IPS-15b (cell line): ENCODE data around the gene ARHGAP24.

Source experiments
- H3K27me3 ChIP-seq: one replicate; pipeline ENCODE4 v1.6.1; 2013; ENCODE audit warnings: low read length; ENCODE audit not compliant: control insufficient read depth, insufficient read depth
- H3K36me3 ChIP-seq: one replicate; pipeline ENCODE4 v1.6.1; 2013; ENCODE audit warnings: low read length; ENCODE audit not compliant: control insufficient read depth, insufficient read depth
- H3K4me1 ChIP-seq: one replicate; pipeline ENCODE4 v1.6.1; 2013; ENCODE audit warnings: mild to moderate bottlenecking, low read length; ENCODE audit not compliant: control insufficient read depth, insufficient read depth
- H3K4me3 ChIP-seq: one replicate; pipeline ENCODE4 v1.5.1; 2013; ENCODE audit warnings: low read depth, low read length
- H3K9ac ChIP-seq: one replicate; pipeline ENCODE4 v1.6.1; 2013; ENCODE audit warnings: low read depth, mild to moderate bottlenecking, low read length
- H3K9me3 ChIP-seq: one replicate; pipeline ENCODE4 v1.6.1; 2013; ENCODE audit warnings: mild to moderate bottlenecking, low read length; ENCODE audit not compliant: control insufficient read depth, insufficient read depth

Gene ARHGAP24

DNA sequence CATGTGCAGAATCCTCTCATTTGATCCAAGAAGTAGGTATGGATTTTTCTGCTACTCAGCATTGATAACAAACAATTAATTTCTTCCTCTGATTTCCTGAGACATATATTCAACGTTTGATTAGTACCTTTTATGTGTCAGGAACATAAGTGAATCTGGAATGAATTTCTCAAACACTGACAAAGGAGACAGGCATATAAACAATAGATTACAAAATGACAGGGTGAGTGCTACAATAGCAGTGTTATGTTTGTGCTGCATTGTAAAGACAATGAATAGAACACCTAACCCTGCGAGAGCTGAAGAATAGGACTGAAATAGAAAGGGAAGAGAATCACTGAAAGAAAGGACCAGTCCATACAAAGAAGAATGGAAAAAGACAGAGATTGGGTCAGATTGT is 52.9 kb downstream of the ARHGAP24 start:
- Histone ChIP-seq H3K4me1 (no peaks in the 10 kb centered on the region), H3K36me3 (no peaks in the 10 kb centered on the region), H3K27me3 (no peaks in the 10 kb centered on the region), H3K4me3 (no peak overlapping the region), H3K9me3 (no peaks in the 10 kb centered on the region), H3K9ac (no peak overlapping the region)

DNA sequence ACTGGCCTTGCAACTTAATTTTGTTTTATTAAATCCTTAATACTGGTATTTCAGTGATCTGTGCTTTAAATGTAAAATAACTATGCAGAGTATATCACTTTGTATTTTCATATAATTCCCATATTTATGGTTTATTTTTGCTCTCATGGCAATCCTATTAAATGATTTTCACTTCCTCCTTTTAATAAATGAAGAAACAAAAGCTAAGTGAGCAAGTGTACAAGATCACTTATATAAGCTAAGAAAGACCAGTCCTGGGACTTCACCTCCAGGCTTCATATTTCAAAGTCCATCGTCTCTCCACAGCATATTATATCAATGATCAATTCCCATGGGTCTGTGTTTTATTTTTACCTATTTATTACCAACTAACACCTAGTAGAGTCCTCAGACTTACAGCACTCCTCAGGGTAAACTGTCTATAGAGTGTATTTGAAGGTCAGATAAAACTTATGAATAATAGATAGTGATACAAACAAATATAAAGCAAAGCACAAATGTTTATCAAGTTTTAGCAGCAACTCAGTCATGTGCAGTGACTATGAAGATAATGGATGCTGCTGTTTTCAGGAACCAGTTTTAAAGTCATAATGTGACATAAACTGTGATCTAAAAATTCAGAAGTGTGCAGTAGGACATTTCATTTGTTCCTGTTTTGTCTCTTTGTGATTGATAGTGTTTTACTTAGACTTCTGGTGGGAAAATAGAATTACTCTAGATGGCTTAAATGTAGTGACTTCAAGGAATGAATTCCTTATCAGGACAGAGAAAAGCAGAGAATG is 56.8 kb downstream of the ARHGAP24 start:
- no peak overlapping the region for H3K9ac ChIP-seq
- H3K27me3 ChIP-seq: no peaks in the 10 kb centered on the region
- no peaks in the 10 kb centered on the region for H3K36me3 ChIP-seq
- no peak overlapping the region for H3K4me3 ChIP-seq
- H3K4me1 ChIP-seq: no peaks in the 10 kb centered on the region
- H3K9me3 ChIP-seq: no peaks in the 10 kb centered on the region

DNA sequence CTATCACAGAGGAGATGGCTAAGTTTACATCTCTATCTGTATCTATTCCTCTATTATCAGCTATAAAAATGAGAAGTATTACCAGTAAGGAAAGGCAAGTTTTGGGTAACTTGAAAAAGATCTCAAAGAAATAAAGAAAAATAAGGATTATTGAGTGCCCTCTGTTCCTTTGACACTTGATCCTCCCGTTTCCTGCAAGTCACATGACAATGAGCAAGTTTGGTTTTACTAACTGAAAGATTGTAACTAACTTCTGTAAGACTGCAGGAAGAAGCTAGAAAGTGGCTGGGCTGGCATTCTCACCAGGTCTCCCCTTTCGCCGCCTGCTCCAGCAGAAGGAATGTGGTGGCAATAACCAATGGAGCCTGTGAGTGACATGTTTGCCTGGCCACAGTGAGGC is 59.2 kb downstream of the ARHGAP24 start:
- no peak overlapping the region for H3K9ac ChIP-seq
- no peaks in the 10 kb centered on the region for H3K36me3 ChIP-seq
- no peaks in the 10 kb centered on the region for H3K27me3 ChIP-seq
- no peaks in the 10 kb centered on the region for H3K9me3 ChIP-seq
- no peak overlapping the region for H3K4me3 ChIP-seq
- H3K4me1 ChIP-seq: no peaks in the 10 kb centered on the region

DNA sequence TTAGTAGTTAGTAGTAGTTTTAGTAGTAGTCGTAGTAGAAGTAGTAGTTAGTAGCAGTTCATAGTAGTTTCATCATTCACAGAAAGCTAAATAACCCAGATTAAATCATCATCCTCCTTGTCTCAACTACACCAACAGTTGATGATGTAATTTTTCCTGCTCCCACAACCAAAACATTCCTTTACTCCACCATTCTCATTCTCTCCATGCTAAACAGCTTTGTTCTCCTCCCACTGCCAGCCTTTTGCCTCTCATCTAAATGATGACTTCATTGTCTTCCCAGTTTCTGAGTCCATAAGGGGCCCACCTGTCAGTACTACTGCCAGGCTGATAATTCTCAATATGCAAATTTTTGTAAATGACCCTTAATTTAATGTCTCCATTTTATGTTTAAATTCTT is 68.9 kb downstream of the ARHGAP24 start:
- Histone ChIP-seq H3K4me1 (no peaks in the 10 kb centered on the region), H3K9me3 (no peaks in the 10 kb centered on the region), H3K36me3 (no peaks in the 10 kb centered on the region), H3K27me3 (no peaks in the 10 kb centered on the region), H3K9ac (no peak overlapping the region), H3K4me3 (no peak overlapping the region)

DNA sequence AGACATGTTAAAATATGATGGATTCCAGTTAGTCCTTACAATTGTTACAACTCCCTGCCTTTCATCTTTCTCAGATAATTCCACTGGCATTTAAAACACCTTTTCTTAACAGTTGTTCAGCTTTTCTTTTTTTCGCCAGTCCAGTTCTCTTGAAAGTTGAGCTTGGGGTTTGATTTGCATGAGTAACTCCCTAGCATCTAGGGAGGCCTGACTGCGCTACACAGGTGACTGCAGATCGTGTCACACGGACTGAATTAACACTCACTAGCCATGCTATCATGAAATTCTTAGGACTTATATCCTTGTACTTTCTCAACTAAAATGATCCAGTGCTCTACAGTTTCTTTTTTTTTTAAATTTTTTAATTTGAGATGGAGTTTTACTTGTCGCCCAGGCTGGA is 69.8 kb downstream of the ARHGAP24 start:
- H3K4me3 ChIP-seq: no peak overlapping the region
- H3K9me3 ChIP-seq: no peaks in the 10 kb centered on the region
- H3K9ac ChIP-seq: no peak overlapping the region
- H3K36me3 ChIP-seq: no peaks in the 10 kb centered on the region
- H3K4me1 ChIP-seq: no peaks in the 10 kb centered on the region
- H3K27me3 ChIP-seq: no peaks in the 10 kb centered on the region

DNA sequence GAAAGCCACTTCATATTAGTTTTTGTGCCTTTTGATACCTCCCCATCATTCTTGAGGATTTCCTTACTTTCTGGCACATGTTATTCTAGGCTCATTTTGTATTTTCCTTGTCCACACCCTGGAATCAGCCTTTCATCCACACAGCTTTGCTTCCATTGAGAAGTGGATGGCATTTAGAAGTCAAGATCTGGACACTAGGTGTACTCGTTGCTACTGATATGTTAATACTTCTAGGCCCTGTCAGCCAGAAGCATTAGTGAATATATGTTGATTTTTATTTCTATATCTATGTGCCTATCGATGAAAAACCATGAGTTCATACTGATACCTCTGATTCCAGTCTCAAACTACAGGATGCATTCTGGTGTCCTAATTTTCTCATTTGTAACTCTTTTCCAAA is 73.2 kb downstream of the ARHGAP24 start:
- Histone ChIP-seq H3K36me3 (no peaks in the 10 kb centered on the region), H3K4me1 (no peaks in the 10 kb centered on the region), H3K4me3 (no peak overlapping the region), H3K9me3 (no peaks in the 10 kb centered on the region), H3K27me3 (no peaks in the 10 kb centered on the region), H3K9ac (no peak overlapping the region)

DNA sequence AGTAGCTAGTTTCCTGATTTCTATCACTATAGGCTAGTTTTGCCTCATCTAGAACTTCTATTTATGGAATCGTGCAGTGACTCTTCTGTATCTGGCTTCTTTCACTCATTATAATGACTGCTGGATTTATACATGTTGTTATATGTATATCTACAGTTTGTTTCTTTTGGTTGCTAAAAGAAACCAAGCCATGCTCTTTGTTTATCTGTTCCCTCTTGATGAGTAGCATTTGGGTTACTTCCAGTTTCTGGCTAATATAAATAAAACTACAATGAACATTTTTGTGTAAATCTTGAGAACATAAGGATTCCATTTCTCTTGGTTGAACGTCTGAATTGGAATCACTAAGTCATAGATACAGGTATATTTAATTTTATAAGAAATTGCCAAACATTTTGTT is 73.9 kb downstream of the ARHGAP24 start:
- Histone ChIP-seq H3K4me3 (no peak overlapping the region), H3K36me3 (no peaks in the 10 kb centered on the region), H3K4me1 (no peaks in the 10 kb centered on the region), H3K9me3 (no peaks in the 10 kb centered on the region), H3K9ac (no peak overlapping the region), H3K27me3 (no peaks in the 10 kb centered on the region)

DNA sequence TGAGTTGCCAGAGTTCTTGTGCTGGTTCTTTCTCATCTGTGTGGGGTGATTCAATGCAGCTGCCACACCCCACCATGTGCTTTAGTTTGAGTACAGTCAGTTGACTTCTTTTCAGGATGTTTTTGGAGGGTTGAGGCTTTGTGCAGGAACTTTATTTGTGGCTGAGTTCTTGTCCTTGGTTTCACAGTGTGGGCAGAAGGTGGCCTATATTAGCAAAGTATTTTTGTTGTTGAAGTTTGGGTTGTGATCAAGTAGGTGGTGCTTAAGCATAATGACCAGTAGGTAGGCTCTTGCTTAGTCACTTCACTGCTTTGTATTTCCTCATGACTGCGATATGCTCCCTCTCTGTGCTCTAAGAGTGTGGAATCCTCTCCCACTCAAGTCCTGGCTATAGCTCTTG is 80.3 kb downstream of the ARHGAP24 start:
- no peaks in the 10 kb centered on the region for H3K4me1 ChIP-seq

DNA sequence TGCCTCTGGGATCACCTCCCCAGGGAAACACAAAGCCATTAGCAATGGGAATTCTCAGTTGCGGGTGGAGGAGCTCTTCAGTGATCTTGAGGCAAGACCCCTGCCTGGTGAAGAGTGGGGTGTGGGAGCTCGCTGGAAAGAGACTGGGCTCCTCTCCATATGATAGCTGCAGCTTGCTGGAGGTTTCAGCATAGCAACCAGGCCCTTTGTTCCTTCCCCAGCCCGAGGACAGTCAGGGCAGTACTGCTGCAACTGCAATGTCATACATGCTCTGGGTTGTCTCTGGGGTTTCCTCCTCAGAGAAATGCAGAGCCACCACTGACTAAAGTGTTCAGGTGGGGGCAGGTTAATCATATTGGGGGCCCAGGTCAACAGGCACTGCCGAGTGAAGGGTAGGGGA is 81.3 kb downstream of the ARHGAP24 start:
- H3K9ac ChIP-seq: no peak overlapping the region

More for the DNA sequence above, 80.3 kb downstream of the ARHGAP24 start:
- Histone ChIP-seq H3K36me3 (no peaks in the 10 kb centered on the region), H3K9me3 (no peaks in the 10 kb centered on the region), H3K4me3 (no peak overlapping the region), H3K27me3 (no peaks in the 10 kb centered on the region), H3K9ac (no peak overlapping the region)

DNA sequence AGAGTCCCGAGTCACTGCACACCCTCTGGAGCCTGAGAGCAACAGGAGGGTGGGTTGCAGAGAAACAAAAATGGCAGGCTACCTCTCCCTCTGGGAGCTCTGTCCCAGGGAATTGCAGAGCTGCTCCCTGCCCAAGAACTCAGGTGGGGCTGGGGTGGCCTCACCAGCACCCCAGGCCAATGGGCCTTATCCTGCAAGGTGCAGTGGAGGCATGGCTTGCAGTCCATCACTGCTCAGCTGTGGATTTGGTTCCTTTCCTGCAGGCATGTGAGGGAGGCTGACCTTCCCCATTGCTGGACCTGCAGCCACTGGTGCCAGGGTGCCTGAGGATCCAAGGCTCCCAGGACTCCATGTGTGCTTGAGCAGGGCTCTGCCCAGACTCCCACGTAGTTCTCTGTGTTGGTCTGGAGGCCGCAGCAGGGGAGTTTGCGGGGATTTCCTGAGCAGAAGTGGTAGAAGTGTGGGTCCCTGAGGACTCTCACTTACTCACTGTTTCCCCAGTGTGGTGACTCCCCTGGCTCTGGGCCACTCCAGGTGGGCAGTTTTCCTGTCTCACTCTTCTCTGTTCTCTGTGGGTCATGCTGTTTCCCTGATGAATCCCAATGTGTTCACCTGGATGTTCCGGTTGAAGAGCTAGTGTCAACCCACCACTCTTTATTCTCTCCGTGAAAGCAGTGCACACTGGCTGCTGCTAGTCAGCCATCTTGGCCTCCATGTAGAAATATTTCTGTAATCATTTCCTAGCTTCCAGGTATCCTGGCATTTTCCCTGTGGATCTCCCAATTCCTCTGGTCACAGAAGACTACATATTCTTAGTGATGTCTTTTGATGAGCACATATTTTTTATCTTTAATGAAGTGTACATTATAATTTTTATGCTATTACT is 82.3 kb downstream of the ARHGAP24 start:
- Histone ChIP-seq H3K9me3 (no peaks in the 10 kb centered on the region), H3K4me3 (no peak overlapping the region), H3K9ac (no peak overlapping the region), H3K27me3 (no peaks in the 10 kb centered on the region), H3K36me3 (no peaks in the 10 kb centered on the region), H3K4me1 (no peaks in the 10 kb centered on the region)

More for the DNA sequence above, 81.3 kb downstream of the ARHGAP24 start:
- H3K4me3 ChIP-seq: no peak overlapping the region
- H3K9me3 ChIP-seq: no peaks in the 10 kb centered on the region
- no peaks in the 10 kb centered on the region for H3K27me3 ChIP-seq
- H3K36me3 ChIP-seq: no peaks in the 10 kb centered on the region
- no peaks in the 10 kb centered on the region for H3K4me1 ChIP-seq

DNA sequence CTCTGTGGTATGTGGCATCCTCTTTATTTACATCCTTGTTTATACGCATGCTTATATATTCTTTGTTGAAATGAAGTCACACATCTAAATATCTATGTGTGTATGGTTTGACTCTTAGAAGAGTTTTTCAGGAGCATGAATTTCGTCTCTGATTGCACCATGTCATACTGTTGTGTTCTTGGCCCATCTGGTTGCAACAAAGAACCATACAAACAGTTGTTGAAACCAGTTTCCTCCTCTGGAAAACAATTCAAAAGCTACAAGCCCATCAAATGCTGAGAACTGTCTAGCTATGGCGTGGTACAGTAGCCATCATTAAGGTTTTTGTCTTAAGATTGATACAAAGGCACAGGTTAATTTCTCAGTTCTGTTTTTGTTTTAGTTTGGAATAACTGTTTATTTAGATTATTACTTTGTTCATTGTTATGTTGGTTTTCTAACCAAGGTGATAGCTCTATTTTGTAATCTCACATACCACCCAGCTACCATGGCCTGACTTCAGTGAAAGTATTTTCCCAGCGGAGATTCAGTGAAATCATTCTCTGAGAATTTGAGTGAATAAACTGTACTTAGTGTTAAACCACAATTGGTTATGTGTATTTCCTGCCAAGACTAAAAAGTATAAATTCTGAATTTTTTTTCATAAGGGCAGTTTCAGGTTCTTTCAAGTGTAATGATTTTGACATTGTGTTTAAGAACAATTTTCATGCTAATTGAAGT is 91.0 kb downstream of the ARHGAP24 start:
- Histone ChIP-seq H3K27me3 (no peaks in the 10 kb centered on the region), H3K4me1 (no peaks in the 10 kb centered on the region), H3K36me3 (no peaks in the 10 kb centered on the region), H3K9ac (no peak overlapping the region), H3K9me3 (no peaks in the 10 kb centered on the region), H3K4me3 (no peak overlapping the region)
